ENCODE measurements around the gene RNF224. TPM values are rescaled to one million over a fixed set of nuclear protein-coding genes. Genes with fewer than 3 reads are reported as not detected.

The RNF224 gene
- total RNA-seq, 1 donor = not detected

DNA sequence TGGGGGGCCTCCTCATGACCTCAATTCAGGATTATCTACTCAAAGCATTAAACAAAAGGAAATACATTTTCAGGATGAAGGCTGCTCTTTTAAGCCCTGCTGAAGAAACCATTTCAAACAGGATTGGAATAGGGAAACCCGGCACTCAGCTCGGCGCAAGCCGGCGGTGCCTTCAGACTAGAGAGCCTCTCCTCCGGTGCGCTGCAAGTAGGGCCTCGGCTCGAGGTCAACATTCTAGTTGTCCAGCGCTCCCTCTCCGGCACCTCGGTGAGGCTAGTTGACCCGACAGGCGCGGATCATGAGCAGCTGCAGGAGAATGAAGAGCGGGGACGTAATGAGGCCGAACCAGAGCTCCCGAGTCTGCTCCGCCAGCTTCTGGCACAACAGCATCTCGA lies 22.6 kb upstream of the RNF224 start:
- no peak for DNase-seq (ENCODE audit: low read depth)
- peak overlapping the region; percentile 96 for H3K4me3 ChIP-seq (ENCODE audit: low read depth, low read length)
- TF ChIP-seq, protein P1, sequence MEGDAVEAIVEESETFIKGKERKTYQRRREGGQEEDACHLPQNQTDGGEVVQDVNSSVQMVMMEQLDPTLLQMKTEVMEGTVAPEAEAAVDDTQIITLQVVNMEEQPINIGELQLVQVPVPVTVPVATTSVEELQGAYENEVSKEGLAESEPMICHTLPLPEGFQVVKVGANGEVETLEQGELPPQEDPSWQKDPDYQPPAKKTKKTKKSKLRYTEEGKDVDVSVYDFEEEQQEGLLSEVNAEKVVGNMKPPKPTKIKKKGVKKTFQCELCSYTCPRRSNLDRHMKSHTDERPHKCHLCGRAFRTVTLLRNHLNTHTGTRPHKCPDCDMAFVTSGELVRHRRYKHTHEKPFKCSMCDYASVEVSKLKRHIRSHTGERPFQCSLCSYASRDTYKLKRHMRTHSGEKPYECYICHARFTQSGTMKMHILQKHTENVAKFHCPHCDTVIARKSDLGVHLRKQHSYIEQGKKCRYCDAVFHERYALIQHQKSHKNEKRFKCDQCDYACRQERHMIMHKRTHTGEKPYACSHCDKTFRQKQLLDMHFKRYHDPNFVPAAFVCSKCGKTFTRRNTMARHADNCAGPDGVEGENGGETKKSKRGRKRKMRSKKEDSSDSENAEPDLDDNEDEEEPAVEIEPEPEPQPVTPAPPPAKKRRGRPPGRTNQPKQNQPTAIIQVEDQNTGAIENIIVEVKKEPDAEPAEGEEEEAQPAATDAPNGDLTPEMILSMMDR (IDR thresholded peaks at IDR 0.05; ENCODE audit: insufficient read depth, low read depth, low read length) = no peak

DNA sequence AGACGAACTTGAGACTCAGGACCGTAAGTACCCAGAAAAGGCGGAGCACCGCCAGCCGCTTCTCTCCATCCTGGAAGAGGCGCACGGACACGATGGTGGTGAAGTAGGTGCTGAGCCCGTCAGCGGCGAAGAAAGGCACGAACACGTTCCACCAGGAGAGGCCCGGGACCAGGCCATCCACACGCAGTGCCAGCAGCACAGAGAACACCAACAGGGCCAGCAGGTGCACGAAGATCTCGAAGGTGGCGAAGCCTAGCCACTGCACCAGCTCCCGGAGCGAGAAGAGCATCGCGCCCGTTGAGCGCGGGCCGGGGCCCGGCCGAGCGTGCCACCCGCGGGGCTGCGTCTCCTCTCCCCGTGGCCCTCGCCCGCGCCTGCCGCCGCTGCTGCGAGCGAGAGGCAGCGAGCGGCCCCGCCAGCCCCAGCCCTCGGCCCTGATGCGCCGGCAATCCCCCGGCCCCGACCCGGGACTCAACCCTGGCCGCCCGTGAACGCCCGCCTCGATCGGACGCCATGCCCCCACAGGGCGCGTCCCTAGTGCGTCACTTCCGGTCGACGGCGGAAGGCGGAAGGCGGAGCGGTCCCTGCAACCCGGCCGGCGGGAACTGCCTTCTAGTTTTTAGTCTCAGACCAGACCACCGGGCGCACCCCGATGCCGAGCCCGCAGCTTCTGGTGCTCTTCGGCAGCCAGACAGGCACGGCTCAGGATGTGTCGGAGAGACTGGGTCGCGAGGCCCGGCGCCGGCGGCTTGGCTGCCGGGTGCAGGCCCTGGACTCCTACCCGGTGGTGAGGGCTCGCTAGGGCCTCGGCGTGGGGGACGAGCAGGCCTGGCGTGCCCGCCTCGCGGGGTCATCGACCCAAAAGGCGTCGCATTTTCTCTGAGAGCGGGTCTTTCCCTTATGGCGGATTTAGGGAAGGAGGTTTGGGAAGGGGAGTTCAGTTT lies 21.9 kb upstream of the RNF224 start, which contains the start of the genes NDOR1 and TMEM203:
Gene NDOR1 (plus strand): TSS at position 575 of the 944 bp plus-strand sequence. CDS start 78 bp downstream, at position 653.
Gene TMEM203 (minus strand): TSS at position 523 of the 944 bp plus-strand sequence. CDS start 234 bp downstream, at position 289.
- TF ChIP-seq, protein P1 (IDR thresholded peaks at IDR 0.05; ENCODE audit: insufficient read depth, low read depth, low read length) = no peak
- DNase-seq (ENCODE audit: low read depth) = peak; percentile 85
- peak within 1 kb of the TSS; percentile 96 for H3K4me3 ChIP-seq (ENCODE audit: low read depth, low read length)

DNA sequence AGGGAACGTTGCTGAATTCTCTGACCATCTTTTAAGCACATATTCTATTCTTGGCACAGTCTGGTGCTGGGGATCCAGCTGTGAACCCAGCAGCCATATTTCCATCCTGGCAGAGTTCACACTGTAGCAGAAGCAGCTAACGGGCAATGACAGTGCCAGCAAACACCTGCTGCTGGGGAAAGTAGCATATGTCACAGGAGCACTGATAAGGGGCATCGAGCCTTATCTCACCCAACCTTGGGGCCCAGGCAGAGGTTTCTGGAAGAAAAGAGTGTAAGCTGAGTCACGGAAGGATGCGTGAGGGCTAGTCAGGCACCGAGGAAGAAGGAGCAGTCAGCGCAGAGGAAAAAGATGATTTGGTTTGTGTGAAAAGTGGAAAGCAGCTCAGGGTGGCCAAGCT lies 20.7 kb upstream of the RNF224 start:
- peak overlapping the region; percentile 96 for H3K4me3 ChIP-seq (ENCODE audit: low read depth, low read length)
- TF ChIP-seq, protein P1 (IDR thresholded peaks at IDR 0.05; ENCODE audit: insufficient read depth, low read depth, low read length) = no peak
- DNase-seq (ENCODE audit: low read depth) = no peak

DNA sequence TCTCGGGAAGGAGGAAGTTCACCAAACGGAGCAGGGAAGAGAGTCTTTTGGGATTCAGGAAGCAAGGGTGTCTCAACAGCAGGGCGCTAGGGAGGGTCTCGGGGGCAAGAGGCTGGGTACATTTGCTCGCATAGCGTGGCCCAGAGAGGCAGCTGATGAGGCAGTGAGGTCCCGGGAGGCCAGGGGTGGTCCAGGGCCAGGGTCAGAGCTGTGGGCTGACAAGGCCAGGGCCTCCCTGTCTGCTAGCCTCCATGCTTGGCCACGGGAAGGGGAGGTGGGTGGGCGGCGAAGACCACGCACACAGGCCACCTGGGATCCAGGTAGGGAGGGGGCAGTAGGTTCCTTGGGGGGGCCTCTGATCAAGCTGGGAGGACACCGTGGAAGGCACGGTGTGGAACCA lies 15.8 kb upstream of the RNF224 start:
- TF ChIP-seq, protein P1 (IDR thresholded peaks at IDR 0.05; ENCODE audit: insufficient read depth, low read depth, low read length) = no peak
- DNase-seq (ENCODE audit: low read depth) = no peak
- H3K4me3 ChIP-seq (ENCODE audit: low read depth, low read length) = no peak overlapping the region

DNA sequence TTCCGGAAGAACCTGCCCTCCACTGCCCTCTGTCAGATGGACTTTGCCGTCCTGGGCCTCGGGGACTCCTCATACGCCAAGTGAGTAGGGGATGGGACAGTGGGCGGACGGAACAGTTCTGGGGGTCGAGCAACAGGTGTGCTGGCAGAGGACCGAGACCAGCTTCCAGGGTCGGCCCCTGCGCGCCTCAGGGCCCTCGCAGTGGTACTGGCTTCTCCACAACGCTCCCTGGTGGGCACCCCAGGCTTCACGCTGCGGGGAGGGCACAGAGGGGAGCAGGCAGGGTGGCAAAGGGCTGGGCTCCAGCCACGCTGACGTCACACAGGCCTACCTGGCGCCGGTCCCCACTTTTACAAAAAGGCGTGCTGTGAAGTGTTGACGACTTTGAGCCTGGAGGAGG lies 14.8 kb upstream of the RNF224 start:
- TF ChIP-seq, protein P1 (IDR thresholded peaks at IDR 0.05; ENCODE audit: insufficient read depth, low read depth, low read length) = no peak
- no peak overlapping the region for H3K4me3 ChIP-seq (ENCODE audit: low read depth, low read length)
- no peak for DNase-seq (ENCODE audit: low read depth)

DNA sequence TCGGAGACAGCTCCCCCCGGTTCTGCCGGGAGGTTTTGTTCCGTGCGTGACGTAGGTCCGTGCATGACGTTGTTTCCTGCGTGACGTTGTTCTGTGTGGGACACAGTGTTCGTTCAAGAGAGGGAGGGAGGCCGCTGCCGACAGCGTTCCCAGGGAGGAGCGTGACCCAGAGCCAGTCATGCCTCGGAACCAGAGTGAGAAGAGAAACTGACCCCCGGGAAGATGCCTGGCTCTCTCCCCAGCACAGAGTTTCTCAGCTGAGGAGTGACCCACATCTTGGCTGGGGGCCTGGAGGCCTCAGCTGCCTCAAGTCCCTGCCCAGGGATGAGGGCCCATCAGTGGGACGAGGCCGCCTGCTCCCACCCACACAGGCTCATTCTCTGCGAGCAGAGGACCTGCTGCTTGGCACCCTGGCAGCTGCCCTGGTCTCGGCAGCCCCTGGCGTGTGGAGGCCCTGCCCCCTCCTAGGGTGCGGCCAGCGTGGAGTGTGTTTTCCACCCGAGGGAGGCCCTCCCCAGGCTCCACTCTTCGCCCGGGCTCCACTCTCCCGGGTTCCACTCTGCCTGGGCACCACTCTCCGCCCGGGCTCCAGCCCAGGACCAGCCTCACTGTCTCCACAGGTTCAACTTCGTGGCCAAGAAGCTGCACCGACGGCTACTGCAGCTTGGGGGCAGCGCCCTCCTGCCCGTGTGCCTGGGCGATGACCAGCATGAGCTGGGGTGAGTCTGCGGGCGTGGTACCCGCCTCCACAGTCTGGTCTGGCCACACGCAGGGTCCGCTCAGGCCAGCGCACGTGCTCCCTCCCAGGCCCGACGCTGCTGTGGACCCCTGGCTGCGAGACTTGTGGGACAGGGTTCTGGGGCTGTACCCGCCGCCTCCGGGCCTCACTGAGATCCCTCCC lies 13.9 kb upstream of the RNF224 start:
- TF ChIP-seq, protein P1 (IDR thresholded peaks at IDR 0.05; ENCODE audit: insufficient read depth, low read depth, low read length) = no peak
- DNase-seq (ENCODE audit: low read depth) = no peak
- no peak overlapping the region for H3K4me3 ChIP-seq (ENCODE audit: low read depth, low read length)

Data from fibroblast of villous mesenchyme (primary cell).